ENCODE data around the gene PGLYRP2.

PGLYRP2 gene

DNA sequence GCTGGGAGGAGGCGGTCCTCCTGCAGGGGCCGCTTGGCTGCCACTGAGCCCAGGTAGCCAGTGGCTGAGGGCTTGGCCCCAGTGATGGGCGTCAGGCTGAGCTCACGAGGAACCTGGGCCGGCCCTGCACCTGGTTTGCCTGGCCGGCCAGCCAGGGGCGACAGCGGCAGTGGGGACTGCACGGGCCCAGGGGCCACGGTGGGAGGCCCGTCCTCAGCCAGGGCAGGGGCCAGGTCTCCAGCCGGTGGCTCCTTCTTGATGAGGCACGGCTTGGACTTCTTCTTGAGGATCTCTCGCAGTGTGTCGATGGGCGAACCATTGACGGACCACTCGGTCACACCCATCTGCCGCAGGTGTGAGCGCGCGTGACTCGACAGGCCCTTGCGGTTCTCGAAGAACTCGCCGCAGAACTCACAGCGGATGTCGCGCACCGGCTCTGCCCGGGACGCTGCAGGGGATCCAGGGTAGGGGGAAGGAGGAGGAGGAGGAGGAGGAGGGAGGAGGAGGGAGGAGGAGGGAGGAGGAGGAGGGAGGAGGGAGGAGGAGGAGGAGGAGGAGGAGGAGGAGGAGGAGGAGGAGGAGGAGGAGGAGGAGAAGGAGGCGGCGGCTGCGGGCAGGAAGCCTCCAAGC is 53.9 kb downstream of the PGLYRP2 start:
- Histone ChIP-seq H3K9me3 (ENCODE audit: control insufficient read depth, low read length) (no peaks in the 10 kb centered on the region), H3K4me3 (ENCODE audit: low read depth, low read length) (no peak overlapping the region), H3K36me3 (ENCODE audit: control insufficient read depth, insufficient read depth, low read length) (no peaks in the 10 kb centered on the region), H3K27me3 (ENCODE audit: control insufficient read depth, insufficient read depth, low read length) (no peaks in the 10 kb centered on the region), H3K79me2 (no peaks in the 10 kb centered on the region), H3K9ac (no peak overlapping the region), H3K27ac (no peak overlapping the region), H2AFZ (no peak overlapping the region), H3K4me1 (no peaks in the 10 kb centered on the region), H3K4me2 (ENCODE audit: low read length) (no peak overlapping the region)
- TF ChIP-seq, protein P1, sequence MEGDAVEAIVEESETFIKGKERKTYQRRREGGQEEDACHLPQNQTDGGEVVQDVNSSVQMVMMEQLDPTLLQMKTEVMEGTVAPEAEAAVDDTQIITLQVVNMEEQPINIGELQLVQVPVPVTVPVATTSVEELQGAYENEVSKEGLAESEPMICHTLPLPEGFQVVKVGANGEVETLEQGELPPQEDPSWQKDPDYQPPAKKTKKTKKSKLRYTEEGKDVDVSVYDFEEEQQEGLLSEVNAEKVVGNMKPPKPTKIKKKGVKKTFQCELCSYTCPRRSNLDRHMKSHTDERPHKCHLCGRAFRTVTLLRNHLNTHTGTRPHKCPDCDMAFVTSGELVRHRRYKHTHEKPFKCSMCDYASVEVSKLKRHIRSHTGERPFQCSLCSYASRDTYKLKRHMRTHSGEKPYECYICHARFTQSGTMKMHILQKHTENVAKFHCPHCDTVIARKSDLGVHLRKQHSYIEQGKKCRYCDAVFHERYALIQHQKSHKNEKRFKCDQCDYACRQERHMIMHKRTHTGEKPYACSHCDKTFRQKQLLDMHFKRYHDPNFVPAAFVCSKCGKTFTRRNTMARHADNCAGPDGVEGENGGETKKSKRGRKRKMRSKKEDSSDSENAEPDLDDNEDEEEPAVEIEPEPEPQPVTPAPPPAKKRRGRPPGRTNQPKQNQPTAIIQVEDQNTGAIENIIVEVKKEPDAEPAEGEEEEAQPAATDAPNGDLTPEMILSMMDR (IDR thresholded peaks at IDR 0.05) = no peak

DNA sequence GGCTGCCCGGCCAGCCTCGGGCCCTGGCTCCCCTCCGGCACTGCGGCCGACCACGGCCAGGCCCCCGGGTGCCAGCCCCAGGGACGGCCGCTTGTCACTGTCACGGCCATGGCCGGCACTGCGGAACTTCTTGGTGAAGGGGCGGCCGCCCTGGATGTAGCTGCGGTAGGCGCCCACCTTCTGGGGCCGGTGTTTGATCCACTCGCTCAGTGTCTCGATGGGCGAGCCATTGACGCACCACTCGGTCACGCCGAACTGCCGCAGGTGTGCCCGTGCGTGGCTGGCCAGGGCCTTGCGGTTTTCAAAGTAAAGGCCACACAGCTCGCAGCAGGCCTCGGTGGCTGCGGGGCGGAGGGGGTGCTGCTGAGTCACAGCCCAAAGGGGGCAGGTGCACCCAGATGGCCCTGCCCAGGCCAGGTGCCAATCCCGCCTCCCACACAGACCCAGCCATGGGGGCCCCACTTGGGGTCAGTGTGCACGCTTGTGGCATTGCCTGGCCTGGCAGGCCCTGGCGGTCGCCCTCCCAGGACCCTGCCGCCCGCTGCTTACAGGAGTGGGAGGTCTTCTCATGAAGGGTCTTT is 54.5 kb downstream of the PGLYRP2 start:
- Histone ChIP-seq H2AFZ (no peak overlapping the region), H3K4me3 (ENCODE audit: low read depth, low read length) (no peak overlapping the region), H3K9ac (no peak overlapping the region), H3K36me3 (ENCODE audit: control insufficient read depth, insufficient read depth, low read length) (no peaks in the 10 kb centered on the region), H3K4me2 (ENCODE audit: low read length) (no peak overlapping the region), H3K27ac (no peak overlapping the region), H3K79me2 (no peaks in the 10 kb centered on the region), H3K27me3 (ENCODE audit: control insufficient read depth, insufficient read depth, low read length) (no peaks in the 10 kb centered on the region), H3K9me3 (ENCODE audit: control insufficient read depth, low read length) (no peaks in the 10 kb centered on the region), H3K4me1 (no peaks in the 10 kb centered on the region)
- TF ChIP-seq, protein P1 (IDR thresholded peaks at IDR 0.05) = no peak

DNA sequence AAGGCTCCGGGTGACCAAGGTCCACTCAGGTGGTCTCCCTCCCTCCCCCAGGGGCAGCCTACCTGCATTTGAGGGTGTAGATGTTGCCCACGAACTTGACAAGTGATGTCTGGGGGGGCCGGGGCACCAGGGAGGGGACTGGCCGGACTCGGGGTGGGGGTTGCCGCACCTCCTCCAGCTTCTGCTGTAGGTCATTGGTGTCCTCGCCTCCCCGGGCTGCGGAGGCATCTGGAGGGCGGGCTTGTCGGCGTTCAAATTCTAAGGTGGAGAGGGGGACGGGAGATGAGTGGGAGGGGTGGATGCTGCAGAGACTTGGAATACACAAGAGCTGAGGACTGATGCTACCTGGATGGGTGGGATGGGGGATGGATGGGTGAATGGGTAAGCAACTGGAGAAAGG is 55.2 kb downstream of the PGLYRP2 start:
- Histone ChIP-seq H3K4me1 (peaks cover 3% of the 10 kb centered on the region), H3K4me3 (ENCODE audit: low read depth, low read length) (no peak overlapping the region), H3K27me3 (ENCODE audit: control insufficient read depth, insufficient read depth, low read length) (no peaks in the 10 kb centered on the region), H3K9ac (no peak overlapping the region), H3K27ac (no peak overlapping the region), H3K4me2 (ENCODE audit: low read length) (no peak overlapping the region), H3K9me3 (ENCODE audit: control insufficient read depth, low read length) (no peaks in the 10 kb centered on the region), H3K79me2 (no peaks in the 10 kb centered on the region), H3K36me3 (ENCODE audit: control insufficient read depth, insufficient read depth, low read length) (no peaks in the 10 kb centered on the region), H2AFZ (no peak overlapping the region)
- TF ChIP-seq, protein P1 (IDR thresholded peaks at IDR 0.05) = no peak

DNA sequence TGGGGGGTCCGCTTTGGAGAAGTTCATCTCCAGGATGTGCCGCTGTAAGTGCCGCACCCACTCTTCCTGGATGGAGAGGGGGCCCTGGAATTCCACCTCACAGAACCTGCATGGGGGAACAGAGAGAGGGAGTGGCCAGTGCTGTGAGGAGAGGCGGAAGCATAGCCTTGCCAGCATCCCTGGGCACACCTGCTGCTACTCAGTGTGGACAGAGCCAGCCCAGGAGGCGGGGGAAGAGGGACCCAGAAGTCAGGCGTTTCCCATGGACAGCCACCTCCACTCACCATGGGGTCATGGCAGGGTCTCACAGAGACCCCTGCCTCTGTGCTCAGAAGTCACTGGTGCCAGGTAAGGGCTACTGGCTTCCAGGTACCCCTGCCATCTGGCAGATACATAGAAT is 56.2 kb downstream of the PGLYRP2 start:
- Histone ChIP-seq H3K27me3 (ENCODE audit: control insufficient read depth, insufficient read depth, low read length) (no peaks in the 10 kb centered on the region), H3K9ac (no peak overlapping the region), H3K9me3 (ENCODE audit: control insufficient read depth, low read length) (no peaks in the 10 kb centered on the region), H3K79me2 (peaks cover 5% of the 10 kb centered on the region), H3K4me3 (ENCODE audit: low read depth, low read length) (no peak overlapping the region), H3K36me3 (ENCODE audit: control insufficient read depth, insufficient read depth, low read length) (no peaks in the 10 kb centered on the region), H2AFZ (no peak overlapping the region), H3K27ac (no peak overlapping the region), H3K4me2 (ENCODE audit: low read length) (no peak overlapping the region), H3K4me1 (peaks cover 3% of the 10 kb centered on the region)
- TF ChIP-seq, protein P1 (IDR thresholded peaks at IDR 0.05) = no peak
